DND-41 (cell line): ENCODE measurements around the gene KCNJ6.

Source experiments
- CTCF ChIP-seq: IDR thresholded peaks from 2 replicates; pipeline ENCODE4 v1.5.1; 2012; ENCODE audit warnings: borderline replicate concordance, low read length, moderate library complexity, mild to moderate bottlenecking; ENCODE audit not compliant: poor library complexity, severe bottlenecking; ENCODE audit errors: extremely low read depth
- EZH2 ChIP-seq: IDR thresholded peaks from 3 replicates; pipeline ENCODE4 v1.6.1; 2012; ENCODE audit warnings: borderline replicate concordance, low read depth, mild to moderate bottlenecking, moderate library complexity, low read length, inconsistent platforms; ENCODE audit not compliant: severe bottlenecking

- no peak for TF ChIP-seq CTCF
- TF ChIP-seq EZH2, result no peak
Observed at GRCh38 chr21:37724201-37724600, 192.1 kb downstream of the KCNJ6 start.
